H9 (cell line): ENCODE measurements around the gene LINGO3. TPM values are rescaled to one million over a fixed set of nuclear protein-coding genes. Genes with fewer than 3 reads are reported as not detected.

Experiments used
- DNase-seq: peaks from one replicate; pipeline ENCODE4 v3.0.0-alpha.2; 2017
- H2AFZ ChIP-seq: one replicate; pipeline ENCODE4 v1.6.1; 2013; ENCODE audit warnings: mild to moderate bottlenecking, low read length, control low read depth, moderate library complexity
- H2AK5ac ChIP-seq: 2 replicates; pipeline ENCODE4 v1.6.1; 2013; ENCODE audit warnings: low read length, control low read depth, mixed read lengths; ENCODE audit not compliant: insufficient read length
- H2BK120ac ChIP-seq: one replicate; pipeline ENCODE4 v1.6.1; 2013; ENCODE audit warnings: low read depth, mild to moderate bottlenecking, low read length, control low read depth, inconsistent platforms; ENCODE audit not compliant: poor library complexity, severe bottlenecking
- H2BK12ac ChIP-seq: 2 replicates; pipeline ENCODE4 v1.6.1; 2013; ENCODE audit warnings: low read length, control low read depth, mixed read lengths, low read depth; ENCODE audit not compliant: insufficient read length
- H2BK15ac ChIP-seq: 2 replicates; pipeline ENCODE4 v1.6.1; 2013; ENCODE audit warnings: low read depth, low read length, control low read depth
- H2BK20ac ChIP-seq: one replicate; pipeline ENCODE4 v1.6.1; 2013; ENCODE audit warnings: low read depth, mild to moderate bottlenecking, low read length, control low read depth, inconsistent platforms; ENCODE audit not compliant: poor library complexity, severe bottlenecking
- H2BK5ac ChIP-seq: 2 replicates; pipeline ENCODE4 v1.6.1; 2013; ENCODE audit warnings: low read length, control low read depth, mixed read lengths; ENCODE audit not compliant: insufficient read length
- H3K14ac ChIP-seq: 2 replicates; pipeline ENCODE4 v1.6.1; 2013; ENCODE audit warnings: low read length, control low read depth; ENCODE audit not compliant: insufficient read depth
- H3K18ac ChIP-seq: 2 replicates; pipeline ENCODE4 v1.6.1; 2013; ENCODE audit warnings: low read depth, mild to moderate bottlenecking, mixed read lengths, low read length, control low read depth; ENCODE audit not compliant: insufficient read length
- H3K23ac ChIP-seq: 2 replicates; pipeline ENCODE4 v1.6.1; 2013; ENCODE audit warnings: low read length, control low read depth, mixed read lengths, low read depth; ENCODE audit not compliant: insufficient read length
- H3K23me2 ChIP-seq: 2 replicates; pipeline ENCODE4 v1.6.1; 2013; ENCODE audit warnings: low read depth, mild to moderate bottlenecking, mixed read lengths, low read length, control low read depth; ENCODE audit not compliant: insufficient read length, poor library complexity, severe bottlenecking
- H3K27ac ChIP-seq: 2 replicates; pipeline ENCODE4 v1.5.1; 2013; ENCODE audit warnings: low read length, control low read depth, mixed read lengths, low read depth; ENCODE audit not compliant: insufficient read length
- H3K27me3 ChIP-seq: 2 replicates; pipeline ENCODE4 v1.6.1; 2013; ENCODE audit warnings: low read length, control low read depth, inconsistent platforms; ENCODE audit not compliant: insufficient read depth
- H3K4ac ChIP-seq: 2 replicates; pipeline ENCODE4 v1.6.1; 2013; ENCODE audit warnings: low read depth, mild to moderate bottlenecking, control low read depth, inconsistent platforms, low read length, moderate library complexity
- H3K4me1 ChIP-seq: 2 replicates; pipeline ENCODE4 v1.6.1; 2013; ENCODE audit warnings: low read length, control low read depth, inconsistent platforms; ENCODE audit not compliant: insufficient read depth
- H3K4me2 ChIP-seq: 2 replicates; pipeline ENCODE4 v1.6.1; 2013; ENCODE audit warnings: low read length, control low read depth, mixed read lengths; ENCODE audit not compliant: insufficient read length, insufficient read depth
- H3K56ac ChIP-seq: 2 replicates; pipeline ENCODE4 v1.6.1; 2013; ENCODE audit warnings: low read depth, mild to moderate bottlenecking, mixed read lengths, low read length, control low read depth; ENCODE audit not compliant: insufficient read length
- H3K79me1 ChIP-seq: 2 replicates; pipeline ENCODE4 v1.6.1; 2013; ENCODE audit warnings: low read depth, mild to moderate bottlenecking, moderate library complexity, low read length, control low read depth, inconsistent platforms; ENCODE audit not compliant: insufficient read depth, poor library complexity, severe bottlenecking
- H3K79me2 ChIP-seq: 2 replicates; pipeline ENCODE4 v1.6.1; 2013; ENCODE audit warnings: low read length, control low read depth, inconsistent platforms; ENCODE audit not compliant: insufficient read depth
- H3K9ac ChIP-seq: 2 replicates; pipeline ENCODE4 v1.6.1; 2013; ENCODE audit warnings: low read length, control low read depth, mixed read lengths; ENCODE audit not compliant: insufficient read length; ENCODE audit errors: extremely low read depth
- H3K9me3 ChIP-seq: one replicate; pipeline ENCODE4 v1.6.1; 2013; ENCODE audit warnings: low read depth, low read length, inconsistent platforms; ENCODE audit not compliant: control insufficient read depth
- H3T11ph ChIP-seq: one replicate; pipeline ENCODE4 v1.6.1; 2013; ENCODE audit warnings: mild to moderate bottlenecking, low read length, control low read depth, inconsistent platforms
- H4K20me1 ChIP-seq: one replicate; pipeline ENCODE4 v1.6.1; 2013; ENCODE audit not compliant: control insufficient read depth, insufficient read length, insufficient read depth
- H4K5ac ChIP-seq: 2 replicates; pipeline ENCODE4 v1.6.1; 2013; ENCODE audit warnings: low read depth, mild to moderate bottlenecking, mixed read lengths, low read length, control low read depth; ENCODE audit not compliant: insufficient read length
- H4K8ac ChIP-seq: replicated peaks from 2 replicates; pipeline ENCODE4 v1.6.1; 2013; ENCODE audit warnings: low read length, control low read depth, mixed read lengths, low read depth; ENCODE audit not compliant: insufficient read length
- H4K91ac ChIP-seq: 2 replicates; pipeline ENCODE4 v1.6.1; 2013; ENCODE audit warnings: low read depth, mild to moderate bottlenecking, moderate library complexity, mixed read lengths, low read length, control low read depth; ENCODE audit not compliant: insufficient read length
- H3K27ac Mint-ChIP-seq, 3 experiments: 2 replicates in 2 of 3; 3 replicates in 1 of 3; pipeline ENCODE4 v1.8.0; 2020 to 2021; ENCODE audit warnings: mixed read lengths in 3 of 3, mild to moderate bottlenecking in 1 of 3, moderate library complexity in 1 of 3
- H3K27me3 Mint-ChIP-seq: 2 replicates; pipeline ENCODE4 v1.8.0; 2021; ENCODE audit warnings: low read depth, mild to moderate bottlenecking, moderate library complexity, mixed read lengths
- H3K36me3 Mint-ChIP-seq, 3 experiments: 2 replicates in 2 of 3; 3 replicates in 1 of 3; pipeline ENCODE4 v1.8.0; 2020 to 2021; ENCODE audit warnings: low read depth in 3 of 3, mixed read lengths in 3 of 3; ENCODE audit not compliant: insufficient read depth in 1 of 3
- H3K4me1 Mint-ChIP-seq, 2 experiments: 2 replicates each; pipeline ENCODE4 v1.8.0; 2020; ENCODE audit warnings: mixed read lengths in 2 of 2
- H3K4me3 Mint-ChIP-seq, 2 experiments: 2 replicates in 1 of 2; 3 replicates in 1 of 2; pipeline ENCODE4 v1.8.0; 2020 to 2021; ENCODE audit warnings: mild to moderate bottlenecking in 2 of 2, mixed read lengths in 2 of 2, moderate library complexity in 1 of 2
- H3K9me3 Mint-ChIP-seq, 2 experiments: 2 replicates in 1 of 2; 3 replicates in 1 of 2; pipeline ENCODE4 v1.8.0; 2020; ENCODE audit warnings: mild to moderate bottlenecking in 2 of 2, mixed read lengths in 2 of 2, moderate library complexity in 1 of 2
- CTCF ChIP-seq: fragments of 200-600 bp; sonication (generic); conservative IDR thresholded peaks from 3 replicates; pipeline ENCODE4 v1.8.0; 2021; ENCODE audit warnings: antibody characterized with exemption, mild to moderate bottlenecking
- WGBS: extraction: QIAGEN DNeasy Blood & Tissue Kit; methylation state at CpG from one replicate; pipeline ENCODE4 v1.1.7; 2013; ENCODE audit warnings: missing lambda C conversion rate, low lambda C conversion rate, mixed read lengths; ENCODE audit not compliant: insufficient read length; ENCODE audit errors: extremely low coverage; 5-methylcytosine and 5-hydroxymethylcytosine counted together
- total RNA-seq: library from RNA; stranded (reverse); gene quantifications from 2 replicates; pipeline ENCODE4 v1.2.1, GENCODE V29; 2021

LINGO3 gene
- total RNA-seq, 1 experiment from 2014 or later, result 0.28 TPM

GRCh38 chr19:2323707-2324106 lies 15.8 kb upstream of the LINGO3 start:
- H3K9ac ChIP-seq, result no peak overlapping the region
- no CpG with 5 or more reads among the region's 19 CpGs for WGBS
- H3T11ph ChIP-seq, result no peak overlapping the region
- no peak for TF ChIP-seq CTCF
- H3K9me3 Mint-ChIP-seq, result no peaks in the 10 kb centered on the region
- no peak overlapping the region for H3K23ac ChIP-seq
- no peaks in the 10 kb centered on the region for H4K20me1 ChIP-seq
- H3K27me3 ChIP-seq, result no peaks in the 10 kb centered on the region
- no peak overlapping the region for H3K27ac ChIP-seq
- no peak overlapping the region for H2AK5ac ChIP-seq
- H2AFZ ChIP-seq, result no peak overlapping the region
- no peak overlapping the region for H4K8ac ChIP-seq
- H3K14ac ChIP-seq, result no peak overlapping the region
- H2BK5ac ChIP-seq, result no peak overlapping the region
- peaks cover 10 to 14% of the 10 kb centered on the region in 2 experiments for H3K4me1 Mint-ChIP-seq
- H4K5ac ChIP-seq, result no peak overlapping the region
- H3K23me2 ChIP-seq, result no peaks in the 10 kb centered on the region
- no peak for DNase-seq
- no peak overlapping the region for H2BK12ac ChIP-seq
- no peak overlapping the region for H3K4me3 Mint-ChIP-seq
- peaks cover 7 to 44% (median 37%) of the 10 kb centered on the region in 3 experiments for H3K36me3 Mint-ChIP-seq
- no peak overlapping the region for H3K18ac ChIP-seq
- H3K4me1 ChIP-seq, result no peaks in the 10 kb centered on the region
- H3K4me2 ChIP-seq, result no peak overlapping the region
- no peaks in the 10 kb centered on the region for H3K27me3 Mint-ChIP-seq
- H3K27ac Mint-ChIP-seq, result no peak overlapping the region
- H3K4ac ChIP-seq, result no peak overlapping the region
- H2BK20ac ChIP-seq, result no peak overlapping the region
- no peak overlapping the region for H2BK120ac ChIP-seq
- no peaks in the 10 kb centered on the region for H3K79me1 ChIP-seq
- no peaks in the 10 kb centered on the region for H3K9me3 ChIP-seq
- no peak overlapping the region for H3K56ac ChIP-seq
- H3K79me2 ChIP-seq, result no peaks in the 10 kb centered on the region
- H2BK15ac ChIP-seq, result no peak overlapping the region
- no peak overlapping the region for H4K91ac ChIP-seq
